Measurements from ENCODE around the gene TBX10.

DNA sequence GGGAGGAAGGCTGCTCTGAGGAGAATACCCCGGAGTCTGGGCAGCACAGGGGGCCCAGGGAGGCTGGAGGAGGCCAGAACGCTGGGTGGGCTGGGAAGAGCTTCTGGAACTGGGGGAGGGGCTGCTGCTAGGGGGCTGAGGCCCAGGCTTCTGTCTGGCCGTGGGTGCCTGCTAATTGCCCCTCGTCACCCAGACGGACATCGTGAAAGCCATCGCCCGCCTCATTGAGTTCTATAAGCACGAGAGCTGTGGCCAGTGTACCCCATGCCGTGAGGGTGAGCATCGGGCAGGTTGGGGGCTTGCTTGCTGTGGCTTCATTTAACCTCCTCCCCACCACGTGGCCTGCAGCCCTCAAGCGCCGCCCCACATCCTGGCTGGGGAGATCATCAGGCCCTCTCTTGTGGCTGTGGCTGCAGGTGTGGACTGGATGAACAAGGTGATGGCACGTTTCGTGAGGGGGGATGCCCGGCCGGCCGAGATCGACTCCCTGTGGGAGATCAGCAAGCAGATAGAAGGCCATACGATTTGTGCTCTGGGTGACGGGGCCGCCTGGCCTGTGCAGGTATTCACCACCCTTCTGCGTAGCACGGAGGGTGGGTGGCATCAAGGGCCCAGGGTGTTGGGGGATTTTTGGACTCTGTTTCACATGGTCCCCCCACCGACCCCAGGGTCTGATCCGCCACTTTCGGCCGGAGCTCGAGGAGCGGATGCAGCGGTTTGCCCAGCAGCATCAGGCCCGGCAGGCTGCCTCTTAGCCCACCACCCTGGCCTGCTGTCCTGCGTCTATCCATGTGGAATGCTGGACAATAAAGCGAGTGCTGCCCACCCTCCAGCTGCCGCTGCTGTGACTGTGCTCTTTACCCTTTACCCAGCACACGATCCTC is 27.6 kb downstream of the TBX10 start:
- TF ChIP-seq EZH2 (IDR thresholded peaks at IDR 0.05; ENCODE audit: borderline replicate concordance, low read length): no peak
- no peak for TF ChIP-seq CTCF (conservative IDR thresholded peaks at IDR 0.05 in 1 of 2, IDR thresholded peaks at IDR 0.05 in 1 of 2; ENCODE audit: extremely low read depth in 1 of 2, insufficient read depth in 1 of 2, low read depth in 1 of 2, low read length in 2 of 2)
